ENCODE results near the gene VTA1. TPM values are rescaled to one million over a fixed set of nuclear protein-coding genes. Genes with fewer than 3 reads are reported as not detected.

Gene VTA1
- total RNA-seq, 4 donors from 2014 or later, result 74.4 to 89.3 (median 77.3) TPM

DNA sequence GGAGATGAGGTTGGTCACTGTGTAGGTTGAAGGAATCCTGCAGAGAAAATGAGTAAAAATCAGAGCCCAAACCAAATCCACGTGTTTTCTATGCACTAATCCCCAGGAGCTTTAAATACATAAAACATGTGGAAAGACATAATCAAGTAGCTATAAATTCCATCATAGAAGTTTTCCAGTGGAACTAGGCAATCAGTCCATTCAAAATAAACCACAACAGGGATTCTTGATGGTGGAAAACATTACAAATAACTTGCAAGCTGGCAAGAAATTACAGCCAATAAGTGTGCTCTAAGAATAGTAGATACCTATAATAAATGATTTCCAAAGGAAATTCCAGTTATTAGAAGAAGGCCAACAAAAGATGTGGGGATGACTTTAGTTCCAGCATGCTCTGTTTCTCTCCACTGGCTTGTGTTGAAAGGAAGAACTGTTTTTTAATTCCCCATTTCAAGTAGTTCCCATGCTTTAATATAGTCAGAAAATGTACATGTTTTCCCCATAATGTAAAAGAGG lies 104.9 kb downstream of the VTA1 start:
- no peak overlapping the region for H3K4me3 ChIP-seq
- TF ChIP-seq, protein P1, sequence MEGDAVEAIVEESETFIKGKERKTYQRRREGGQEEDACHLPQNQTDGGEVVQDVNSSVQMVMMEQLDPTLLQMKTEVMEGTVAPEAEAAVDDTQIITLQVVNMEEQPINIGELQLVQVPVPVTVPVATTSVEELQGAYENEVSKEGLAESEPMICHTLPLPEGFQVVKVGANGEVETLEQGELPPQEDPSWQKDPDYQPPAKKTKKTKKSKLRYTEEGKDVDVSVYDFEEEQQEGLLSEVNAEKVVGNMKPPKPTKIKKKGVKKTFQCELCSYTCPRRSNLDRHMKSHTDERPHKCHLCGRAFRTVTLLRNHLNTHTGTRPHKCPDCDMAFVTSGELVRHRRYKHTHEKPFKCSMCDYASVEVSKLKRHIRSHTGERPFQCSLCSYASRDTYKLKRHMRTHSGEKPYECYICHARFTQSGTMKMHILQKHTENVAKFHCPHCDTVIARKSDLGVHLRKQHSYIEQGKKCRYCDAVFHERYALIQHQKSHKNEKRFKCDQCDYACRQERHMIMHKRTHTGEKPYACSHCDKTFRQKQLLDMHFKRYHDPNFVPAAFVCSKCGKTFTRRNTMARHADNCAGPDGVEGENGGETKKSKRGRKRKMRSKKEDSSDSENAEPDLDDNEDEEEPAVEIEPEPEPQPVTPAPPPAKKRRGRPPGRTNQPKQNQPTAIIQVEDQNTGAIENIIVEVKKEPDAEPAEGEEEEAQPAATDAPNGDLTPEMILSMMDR (IDR thresholded peaks at IDR 0.05 in 4 of 5, conservative IDR thresholded peaks at IDR 0.05 in 1 of 5), result no peak
- TF ChIP-seq POLR2A (IDR thresholded peaks at IDR 0.05), result no peak
- ATAC-seq (no peak), DNase-seq (no peak)
- intact Hi-C loops (cut with DNase I; ENCODE audit: low total_unique reads) (no loop called here), in situ Hi-C loops (cut with MboI; ENCODE audit: low sequenced_read_pairs in 4 of 4) (no loop called here)
- no peaks in the 10 kb centered on the region for H3K4me1 ChIP-seq
- no peaks in the 10 kb centered on the region for H3K36me3 ChIP-seq
- no peaks in the 10 kb centered on the region for H3K27me3 ChIP-seq
- no peaks in the 10 kb centered on the region for H3K9me3 ChIP-seq
- H3K27ac ChIP-seq, result no peak overlapping the region

GRCh38 chr6:142254513-142254912 lies 107.5 kb downstream of the VTA1 start:
- TF ChIP-seq, protein P1 (IDR thresholded peaks at IDR 0.05 in 4 of 5, conservative IDR thresholded peaks at IDR 0.05 in 1 of 5), result no peak
- H3K4me3 ChIP-seq, result no peak overlapping the region
- H3K4me1 ChIP-seq, result no peaks in the 10 kb centered on the region
- no peak overlapping the region for H3K27ac ChIP-seq
- in situ Hi-C loops (cut with MboI; ENCODE audit: low sequenced_read_pairs in 4 of 4) (no loop called here), intact Hi-C loops (cut with DNase I; ENCODE audit: low total_unique reads) (no loop called here)
- H3K36me3 ChIP-seq, result no peaks in the 10 kb centered on the region
- no peaks in the 10 kb centered on the region for H3K9me3 ChIP-seq
- H3K27me3 ChIP-seq, result no peaks in the 10 kb centered on the region
- ATAC-seq, result no peak
- DNase-seq, result no peak

DNA sequence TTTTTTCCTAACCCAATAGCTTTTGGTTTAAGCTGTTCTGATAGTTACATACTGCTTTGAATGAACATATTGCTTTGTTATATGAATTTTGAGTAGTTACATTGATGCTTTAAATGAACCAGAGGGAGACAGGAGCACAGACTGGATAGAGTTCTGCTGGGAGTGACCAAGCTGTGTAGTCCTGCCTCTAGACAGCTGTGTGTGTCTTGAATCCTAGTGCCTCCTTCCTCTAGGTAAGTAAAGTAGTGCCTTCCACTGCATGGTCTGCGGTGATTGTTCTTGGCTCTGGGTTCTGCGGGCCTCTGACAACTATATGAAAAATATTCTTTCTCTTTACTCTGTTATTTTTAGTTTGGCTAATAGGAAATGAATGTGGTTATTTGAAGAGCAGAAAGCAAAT lies 108.7 kb downstream of the VTA1 start:
- intact Hi-C loops (cut with DNase I; ENCODE audit: low total_unique reads), result no loop called here
- DNase-seq (no peak), ATAC-seq (no peak)
- H3K27me3 ChIP-seq, result no peaks in the 10 kb centered on the region
- H3K4me1 ChIP-seq, result no peaks in the 10 kb centered on the region
- H3K9me3 ChIP-seq, result no peaks in the 10 kb centered on the region
- no peak for TF ChIP-seq POLR2A (IDR thresholded peaks at IDR 0.05)
- TF ChIP-seq, protein P1 (IDR thresholded peaks at IDR 0.05 in 4 of 5, conservative IDR thresholded peaks at IDR 0.05 in 1 of 5), result no peak
- in situ Hi-C loops (cut with MboI; ENCODE audit: low sequenced_read_pairs in 4 of 4), result no loop called here
- no peak overlapping the region for H3K4me3 ChIP-seq
- no peaks in the 10 kb centered on the region for H3K36me3 ChIP-seq
- no peak overlapping the region for H3K27ac ChIP-seq

DNA sequence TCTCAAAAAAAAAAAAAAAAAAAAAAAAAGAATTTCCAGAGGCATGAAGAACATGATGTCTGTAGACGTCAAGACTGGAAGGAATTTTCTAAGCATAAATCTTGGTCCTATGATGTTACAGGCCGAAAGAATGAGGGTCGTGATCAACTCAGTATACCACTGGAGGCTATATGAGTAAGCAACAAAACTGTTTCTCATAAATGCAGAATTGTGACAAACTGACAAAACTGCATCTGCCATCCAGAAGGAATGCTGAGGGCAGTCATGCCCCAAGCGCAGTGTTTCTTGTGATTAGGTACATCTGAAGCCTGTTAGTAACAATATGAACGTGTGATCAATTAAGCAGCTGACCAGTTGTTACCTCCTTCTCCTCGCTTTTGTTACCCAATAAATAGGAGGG lies 111.2 kb downstream of the VTA1 start:
- H3K4me1 ChIP-seq, result no peaks in the 10 kb centered on the region
- in situ Hi-C loops (cut with MboI; ENCODE audit: low sequenced_read_pairs in 4 of 4) (no loop called here), intact Hi-C loops (cut with DNase I; ENCODE audit: low total_unique reads) (no loop called here)
- no peak for TF ChIP-seq POLR2A (IDR thresholded peaks at IDR 0.05)
- TF ChIP-seq, protein P1 (IDR thresholded peaks at IDR 0.05 in 4 of 5, conservative IDR thresholded peaks at IDR 0.05 in 1 of 5), result no peak
- H3K9me3 ChIP-seq, result no peaks in the 10 kb centered on the region
- no peaks in the 10 kb centered on the region for H3K36me3 ChIP-seq
- DNase-seq (no peak), ATAC-seq (no peak)
- H3K27me3 ChIP-seq, result no peaks in the 10 kb centered on the region
- no peak overlapping the region for H3K4me3 ChIP-seq
- no peak overlapping the region for H3K27ac ChIP-seq

GRCh38 chr6:142258757-142259156 lies 111.7 kb downstream of the VTA1 start:
- H3K4me1 ChIP-seq, result no peaks in the 10 kb centered on the region
- H3K27me3 ChIP-seq, result no peaks in the 10 kb centered on the region
- DNase-seq, result no peak
- H3K27ac ChIP-seq, result no peak overlapping the region
- no peaks in the 10 kb centered on the region for H3K36me3 ChIP-seq
- TF ChIP-seq POLR2A (IDR thresholded peaks at IDR 0.05), result no peak
- TF ChIP-seq, protein P1 (IDR thresholded peaks at IDR 0.05 in 4 of 5, conservative IDR thresholded peaks at IDR 0.05 in 1 of 5), result no peak
- intact Hi-C loops (cut with DNase I; ENCODE audit: low total_unique reads), result no loop called here
- no peak overlapping the region for H3K4me3 ChIP-seq
- no peaks in the 10 kb centered on the region for H3K9me3 ChIP-seq
- in situ Hi-C loops (cut with MboI; ENCODE audit: low sequenced_read_pairs in 4 of 4), result no loop called here
- ATAC-seq, result no peak

All from gastrocnemius medialis (tissue), 4 donors.